ENCODE data around the gene SLC38A1.

DNA sequence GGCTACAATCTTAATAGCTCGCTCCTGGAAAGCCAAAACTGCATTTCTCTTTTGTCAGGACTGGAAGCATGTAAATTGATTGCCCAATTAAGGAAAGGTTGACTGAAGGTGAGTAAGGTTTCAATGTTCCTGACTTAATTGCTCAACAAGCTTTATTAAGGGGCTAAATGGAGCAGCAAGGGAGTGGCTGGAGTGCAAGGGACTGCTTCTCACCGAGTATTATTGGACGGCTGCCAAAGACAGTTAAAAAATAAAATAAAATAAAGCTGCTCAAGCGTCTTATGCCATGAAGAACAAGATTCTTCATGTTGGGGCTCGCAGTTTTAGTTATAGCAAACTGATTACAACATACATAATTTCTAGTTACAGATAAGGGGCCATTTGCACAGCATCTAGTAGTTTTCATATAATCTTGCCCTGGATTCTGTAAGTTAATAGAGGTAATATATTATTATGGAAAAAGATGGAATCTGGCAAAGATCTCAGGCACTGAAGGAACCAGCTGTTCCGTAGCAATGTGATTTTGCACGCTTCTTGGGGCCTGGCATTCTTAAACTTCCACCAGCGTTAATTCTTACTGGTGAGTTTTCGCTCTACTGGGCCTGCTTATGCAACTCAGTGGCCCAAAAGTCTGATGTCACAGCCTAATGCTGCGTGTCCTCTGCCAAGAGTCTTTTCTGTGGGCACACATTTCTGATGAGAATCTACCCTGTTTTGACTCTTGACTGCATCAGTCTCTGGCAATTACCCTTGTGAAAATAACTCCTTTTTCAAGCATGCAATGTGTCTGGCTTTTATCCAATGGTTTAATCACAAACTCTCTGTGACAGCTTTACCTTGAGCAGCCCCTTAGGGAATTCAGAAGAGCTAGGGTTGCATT, 108.5 kb downstream of the SLC38A1 start:
- TF ChIP-seq POLR2AphosphoS5 (IDR thresholded peaks at IDR 0.05; ENCODE audit: low read depth, low read length) = no peak
- no peak for TF ChIP-seq POLR2A (IDR thresholded peaks at IDR 0.05; ENCODE audit: low read depth, low read length)
- no peak for TF ChIP-seq TAF1 (IDR thresholded peaks at IDR 0.05; ENCODE audit: low read depth, low read length)
- no peak for TF ChIP-seq SPI1 (IDR thresholded peaks at IDR 0.05; ENCODE audit: low read depth, low read length)
- no peak for TF ChIP-seq PAX5 (IDR thresholded peaks at IDR 0.05; ENCODE audit: insufficient read depth, low read length, severe bottlenecking)
